ENCODE measurements around the gene HPX. TPM values are rescaled to one million over a fixed set of nuclear protein-coding genes. Genes with fewer than 3 reads are reported as not detected.

The HPX gene
- total and polyA plus RNA-seq, 2 of the 4 experiments (the other 2 are of a cell fraction), result 0.36 to 1.4 TPM

- H3K4me2 ChIP-seq (ENCODE audit: low read depth, low read length), result no peak overlapping the region
- BruUV-seq (replicated peaks), result no TSS peak
- H3K9ac ChIP-seq (ENCODE audit: low read depth, low read length), result no peak overlapping the region
- no CpG with 5 or more reads among the region's 5 CpGs for WGBS, 2 experiments (ENCODE audit: extremely low coverage in 2 of 2, insufficient read length in 1 of 2)
- H2BK120ac ChIP-seq (ENCODE audit: low read depth, low read length), result no peak overlapping the region
- no peaks in the 10 kb centered on the region for H3K4me1 ChIP-seq (ENCODE audit: control insufficient read depth, insufficient read depth, low read length)
- no peak overlapping the region for H2BK15ac ChIP-seq (ENCODE audit: low read depth, low read length)
- dilution Hi-C loops (cut with HindIII; ENCODE audit: low sequenced_read_pairs, unreplicated experiment) (no loop called here), intact Hi-C loops (cut with micrococcal nuclease) (no loop called here), in situ Hi-C loops (cut with MboI; ENCODE audit: low sequenced_read_pairs) (no loop called here)
- no peaks in the 10 kb centered on the region for H3K9me3 ChIP-seq (ENCODE audit: control insufficient read depth, insufficient read depth, low read length)
- no peaks in the 10 kb centered on the region for H4K20me1 ChIP-seq (ENCODE audit: insufficient read depth, low read length)
- no peaks in the 10 kb centered on the region for H3K9me1 ChIP-seq (ENCODE audit: insufficient read depth, low read length)
- H3K27me3 ChIP-seq (ENCODE audit: control insufficient read depth, insufficient read depth, low read length), result no peaks in the 10 kb centered on the region
- ATAC-seq (ENCODE audit: low read depth) (no peak), DNase-seq (no peak)
- ChIA-PET POLR2A (ENCODE audit: unreplicated experiment) (no interaction called here), CTCF (no interaction called here)
- H4K91ac ChIP-seq (ENCODE audit: insufficient read depth, low read depth, low read length), result no peak overlapping the region
- no peak overlapping the region for H3K4me3 ChIP-seq (ENCODE audit: insufficient read depth, low read depth, low read length)
- TF ChIP-seq NFE2L2 (IDR thresholded peaks at IDR 0.05; ENCODE audit: low read depth, low read length), result no peak
- TF ChIP-seq FOS (IDR thresholded peaks at IDR 0.05; ENCODE audit: low read depth, low read length), result no peak
- TF ChIP-seq RCOR1 (IDR thresholded peaks at IDR 0.05; ENCODE audit: insufficient replicate concordance, low read length), result no peak
- TF ChIP-seq MAFK (IDR thresholded peaks at IDR 0.05; ENCODE audit: low read depth, low read length), result no peak
- no peak for TF ChIP-seq USF2 (IDR thresholded peaks at IDR 0.05; ENCODE audit: low read depth, low read length)
- TF ChIP-seq RAD21 (IDR thresholded peaks at IDR 0.05; ENCODE audit: low read length), result no peak
- TF ChIP-seq SMC3 (IDR thresholded peaks at IDR 0.05; ENCODE audit: low read depth, low read length), result no peak
- no peak for TF ChIP-seq CTCF (conservative IDR thresholded peaks at IDR 0.05; ENCODE audit: low read depth, low read length)
- TF ChIP-seq MAZ (IDR thresholded peaks at IDR 0.05; ENCODE audit: borderline replicate concordance, low read depth, low read length), result no peak
- TF ChIP-seq POLR2A (IDR thresholded peaks at IDR 0.05; ENCODE audit: low read depth, low read length), result no peak
- no peak for TF ChIP-seq BHLHE40 (IDR thresholded peaks at IDR 0.05; ENCODE audit: low read depth, low read length)
- TF ChIP-seq CEBPB (IDR thresholded peaks at IDR 0.05; ENCODE audit: low read depth, low read length), result no peak
- TF ChIP-seq CHD1 (IDR thresholded peaks at IDR 0.05; ENCODE audit: low read depth, low read length), result no peak
- no peak for TF ChIP-seq ELK1 (IDR thresholded peaks at IDR 0.05; ENCODE audit: borderline replicate concordance, low read depth, low read length)
- TF ChIP-seq MXI1 (IDR thresholded peaks at IDR 0.05; ENCODE audit: borderline replicate concordance, low read depth, low read length), result no peak
- TF ChIP-seq RFX5 (IDR thresholded peaks at IDR 0.05; ENCODE audit: low read depth, low read length), result no peak
- H2AFZ ChIP-seq (replicated peaks; ENCODE audit: low read length, poor library complexity), result no peak overlapping the region
- H3K14ac ChIP-seq (replicated peaks; ENCODE audit: low read depth, low read length), result no peak overlapping the region
- H3K79me1 ChIP-seq (ENCODE audit: low read depth in 1 of 2, low read length in 2 of 2), result no peaks in the 10 kb centered on the region
- no peak overlapping the region for H2AK9ac ChIP-seq (replicated peaks; ENCODE audit: low read depth, low read length, poor library complexity)
- H4K5ac ChIP-seq (ENCODE audit: low read depth, low read length), result no peak overlapping the region
- H3K36me3 ChIP-seq (ENCODE audit: control insufficient read depth, insufficient read depth, low read length), result no peaks in the 10 kb centered on the region
- no peak overlapping the region for H3K27ac ChIP-seq (ENCODE audit: insufficient read depth, low read length)
- no peak overlapping the region for H3K23ac ChIP-seq (ENCODE audit: low read depth, low read length)
- H2BK5ac ChIP-seq (ENCODE audit: low read depth, low read length, poor library complexity, severe bottlenecking), result no peak overlapping the region
- no peak overlapping the region for H3K56ac ChIP-seq (ENCODE audit: extremely low read depth, insufficient read depth, low read length)
- H3K4ac ChIP-seq (ENCODE audit: low read depth, low read length), result no peak overlapping the region
- H4K8ac ChIP-seq (ENCODE audit: low read depth in 2 of 2, low read length in 2 of 2), result no peak overlapping the region
- H2BK20ac ChIP-seq (ENCODE audit: low read depth, low read length), result no peak overlapping the region
- H3K18ac ChIP-seq (ENCODE audit: low read depth, low read length), result no peak overlapping the region
- no peak overlapping the region for H2AK5ac ChIP-seq (ENCODE audit: low read depth, low read length)
These were observed 6.7 kb downstream of the HPX start for GRCh38 chr11:6433998-6434660.
